HG03139 (cell line): ENCODE results near the gene PHF2.
A peak's percentile ranks its signal among the peaks of the same experiment; 100 is the strongest.

Experiments used
- ATAC-seq: cut with Tn5 transposase; IDR thresholded peaks from one replicate; pipeline ENCODE4 v1.9.1; 2021; ENCODE audit not compliant: unreplicated experiment

Gene PHF2

DNA sequence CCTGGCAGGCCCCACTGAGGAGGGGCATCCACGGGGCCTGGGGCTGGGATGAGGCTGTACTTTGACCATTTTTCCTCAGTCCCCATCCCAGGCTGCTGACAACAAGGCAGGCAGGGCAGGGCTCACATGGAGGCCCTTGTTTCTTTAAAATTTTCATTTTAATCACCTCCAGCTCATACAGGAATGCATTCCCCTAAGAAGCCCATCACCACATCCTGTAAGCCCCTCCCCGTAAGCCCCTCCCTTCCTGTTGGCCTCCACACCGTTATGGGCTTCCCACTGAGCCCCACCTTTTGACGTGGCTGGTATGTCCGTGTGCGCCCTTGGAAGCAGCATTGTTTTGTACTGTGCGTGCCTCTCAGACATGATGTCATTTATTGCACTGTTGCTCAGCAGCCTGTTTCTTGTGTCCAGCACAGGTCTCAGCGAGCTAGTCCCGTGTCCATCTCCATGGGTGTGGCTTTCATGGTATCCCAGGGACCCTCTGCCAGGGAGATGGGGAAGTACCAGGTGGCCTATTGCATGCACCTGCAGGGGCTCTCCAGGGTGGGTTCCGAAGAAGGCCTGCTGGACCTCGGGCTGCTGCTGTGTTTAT, 22.4 kb downstream of the PHF2 start:
- no peak for ATAC-seq

- no peak for ATAC-seq
Observed at GRCh38 chr9:93599571-93600403, 23.4 kb downstream of the PHF2 start.

DNA sequence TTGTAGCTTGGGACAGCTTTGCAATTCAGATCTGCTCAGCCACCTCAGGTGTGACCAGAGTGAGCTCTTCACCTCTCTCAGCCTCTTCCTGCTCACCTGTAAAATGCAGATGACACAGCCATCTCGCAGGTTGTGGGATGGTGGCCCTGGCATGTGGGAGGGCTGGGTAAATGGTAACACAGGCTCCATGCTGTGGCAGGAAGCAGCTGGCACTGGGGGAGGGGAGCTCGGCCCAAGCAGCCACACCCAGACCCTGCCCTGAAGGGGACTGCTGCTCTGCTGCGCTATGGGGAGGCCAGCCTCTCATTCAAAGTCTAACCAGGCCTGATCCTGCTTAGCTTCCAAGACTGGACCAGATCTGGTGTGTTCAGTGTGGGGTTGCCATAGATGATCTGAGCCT, 24.1 kb downstream of the PHF2 start:
- ATAC-seq = no peak

- ATAC-seq = no peak
Observed at GRCh38 chr9:93601063-93601462, 24.7 kb downstream of the PHF2 start.

DNA sequence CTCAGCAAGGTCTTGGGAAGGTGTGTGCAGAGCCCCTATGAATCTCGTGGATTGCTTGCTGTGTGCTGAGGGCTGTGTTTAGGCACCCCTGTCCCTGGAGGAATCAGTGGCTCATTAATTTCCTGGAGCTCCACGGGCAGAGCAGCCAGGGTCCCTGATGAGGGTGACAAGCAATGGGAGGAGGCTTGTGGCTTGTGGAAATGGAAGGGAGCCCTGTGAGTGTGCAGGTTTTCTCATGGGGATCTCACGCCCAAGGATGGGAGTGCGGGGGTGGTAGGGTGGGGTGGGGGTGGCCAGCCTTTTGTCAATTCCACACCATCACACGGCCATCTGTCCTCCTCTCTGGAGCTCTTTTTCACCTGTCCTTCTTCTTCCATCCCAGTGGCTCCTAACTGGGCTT, 25.3 kb downstream of the PHF2 start:
- ATAC-seq = no peak

- no peak for ATAC-seq
Observed at GRCh38 chr9:93603011-93603410, 26.6 kb downstream of the PHF2 start.

- no peak for ATAC-seq
Observed at GRCh38 chr9:93603906-93604326, 27.5 kb downstream of the PHF2 start.

GRCh38 chr9:93606187-93606586, 29.8 kb downstream of the PHF2 start:
- no peak for ATAC-seq

GRCh38 chr9:93610206-93610605, 33.8 kb downstream of the PHF2 start:
- ATAC-seq = no peak

GRCh38 chr9:93612052-93612795, 35.8 kb downstream of the PHF2 start:
- ATAC-seq = no peak

DNA sequence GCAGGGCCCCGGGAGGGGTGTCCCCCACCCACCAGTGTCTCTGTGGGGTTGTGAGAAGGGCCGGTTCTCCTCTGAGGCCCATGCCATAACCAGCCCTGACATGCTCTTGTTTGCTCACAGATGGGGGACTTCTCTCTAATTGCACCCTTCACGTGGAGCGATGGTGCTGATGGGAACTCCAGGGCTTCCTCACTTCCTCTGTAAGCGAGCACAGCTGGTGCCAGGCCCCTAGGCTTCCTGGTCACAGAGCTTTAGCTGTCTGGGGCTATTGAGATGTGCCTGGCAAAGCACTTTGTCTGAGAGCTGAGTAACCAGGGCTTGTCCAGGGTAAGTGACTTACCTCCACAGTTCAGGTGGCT, 36.4 kb downstream of the PHF2 start:
- peak; percentile 58 for ATAC-seq

DNA sequence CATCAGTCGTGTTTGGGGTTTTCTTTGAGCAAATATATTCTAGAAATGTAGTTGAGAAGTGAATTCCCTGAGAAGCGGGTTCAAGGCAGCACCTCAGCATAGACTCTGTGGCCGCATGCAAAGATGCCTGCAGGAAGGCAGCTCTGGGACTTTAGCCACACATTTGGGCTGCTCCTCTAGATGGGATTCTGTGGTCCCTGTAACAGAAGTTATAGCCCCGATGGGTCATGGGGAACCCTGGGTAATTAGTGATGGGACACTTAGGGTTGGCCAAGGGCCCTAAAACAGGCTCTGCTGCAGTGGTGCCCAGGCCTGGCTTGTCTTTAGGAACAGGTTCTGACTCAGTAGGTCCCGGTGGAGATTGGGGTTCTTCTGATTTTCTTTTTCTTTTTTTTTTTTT, 36.8 kb downstream of the PHF2 start:
- no peak for ATAC-seq

DNA sequence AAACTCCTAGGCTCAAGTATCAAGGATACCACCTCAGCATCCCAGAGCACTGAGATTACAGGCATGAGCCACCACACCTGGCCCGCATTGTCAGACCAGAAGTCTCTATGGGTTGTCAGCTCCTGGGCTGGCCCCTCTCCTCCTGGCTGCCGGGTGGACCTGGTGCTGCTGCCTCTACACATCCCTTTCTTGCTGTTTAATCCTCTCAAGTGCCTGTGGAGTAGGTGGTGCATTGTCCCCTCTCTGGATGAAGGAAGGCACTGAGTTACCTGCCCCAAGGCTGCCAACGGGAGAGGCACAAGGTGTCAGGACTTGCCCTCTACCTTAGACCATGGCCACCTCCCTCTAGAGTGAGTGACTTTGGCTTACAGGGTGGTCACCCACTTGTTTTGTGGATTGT, 37.4 kb downstream of the PHF2 start:
- no peak for ATAC-seq

DNA sequence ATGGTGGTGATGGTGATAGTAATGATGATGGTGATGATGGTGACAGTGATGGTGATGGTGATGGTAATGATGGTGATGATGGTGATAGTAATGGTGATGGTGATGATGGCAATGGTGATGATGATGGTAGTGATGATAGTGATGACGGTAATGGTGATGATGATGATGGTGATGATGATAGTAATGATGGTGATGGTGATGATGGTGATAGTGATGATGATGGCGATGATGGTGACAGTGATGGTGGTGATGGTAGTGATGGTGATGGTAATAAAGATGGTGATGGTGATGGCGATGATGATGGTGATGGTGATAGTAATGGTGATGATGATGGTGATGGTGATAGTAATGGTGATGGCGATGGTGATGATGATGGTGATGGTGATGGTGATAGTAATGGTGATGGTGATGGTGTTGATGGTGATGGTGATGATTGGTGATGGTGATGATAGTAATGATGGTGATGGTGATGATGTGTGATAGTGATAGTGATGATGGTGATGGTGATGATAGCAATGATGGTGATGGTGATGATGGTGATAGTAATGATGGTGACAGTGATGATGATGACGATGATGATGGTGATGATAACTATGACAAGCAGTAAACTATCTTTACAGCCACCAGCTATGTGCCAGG, 38.6 kb downstream of the PHF2 start:
- no peak for ATAC-seq

DNA sequence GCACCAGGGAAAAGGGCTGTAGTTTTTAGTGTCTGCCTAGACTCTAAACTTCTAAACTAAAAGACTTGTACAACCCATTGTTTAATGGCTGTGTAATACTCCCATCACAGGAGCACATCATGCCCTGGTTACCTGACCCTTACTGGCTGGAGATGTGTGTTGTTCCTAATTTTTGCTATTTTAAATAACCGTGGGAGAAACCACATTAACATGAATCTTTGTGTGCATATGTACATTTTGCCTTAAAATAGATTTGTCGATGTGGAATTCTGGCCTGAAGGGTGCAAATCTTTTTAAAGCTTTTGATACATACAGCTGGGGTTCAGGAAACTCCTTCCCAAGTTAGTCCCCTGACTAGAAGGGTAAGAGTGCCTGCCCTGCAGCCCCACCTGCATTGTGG, 39.7 kb downstream of the PHF2 start:
- ATAC-seq = no peak

- no peak for ATAC-seq
Observed at GRCh38 chr9:93617273-93617672, 40.9 kb downstream of the PHF2 start.

GRCh38 chr9:93619272-93619775, 42.9 kb downstream of the PHF2 start:
- no peak for ATAC-seq

DNA sequence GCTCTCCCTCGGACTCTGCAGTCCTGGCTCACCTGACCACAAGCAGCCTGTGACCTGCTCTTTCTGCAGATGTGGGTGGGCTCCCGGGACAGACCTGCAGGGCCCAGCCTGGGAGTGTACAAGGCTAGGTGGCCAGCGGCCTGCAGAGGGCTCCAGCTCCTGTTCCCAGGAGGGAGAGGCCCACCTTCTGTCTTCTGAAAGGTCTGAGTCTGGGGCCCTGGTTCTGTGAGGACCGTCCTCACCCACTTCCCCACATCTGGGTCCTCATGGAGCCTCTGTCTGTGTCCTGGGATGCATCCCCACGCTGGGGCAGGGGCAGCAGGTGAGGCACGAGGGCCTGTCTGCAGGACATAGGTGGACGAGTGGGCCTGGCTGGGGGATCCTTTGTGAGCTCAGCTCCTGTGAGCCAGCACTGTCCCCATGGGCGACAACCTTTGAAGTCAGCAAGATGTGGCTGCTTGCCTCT, 43.7 kb downstream of the PHF2 start:
- ATAC-seq = no peak

- no peak for ATAC-seq
Observed at GRCh38 chr9:93620881-93621820, 44.8 kb downstream of the PHF2 start.

DNA sequence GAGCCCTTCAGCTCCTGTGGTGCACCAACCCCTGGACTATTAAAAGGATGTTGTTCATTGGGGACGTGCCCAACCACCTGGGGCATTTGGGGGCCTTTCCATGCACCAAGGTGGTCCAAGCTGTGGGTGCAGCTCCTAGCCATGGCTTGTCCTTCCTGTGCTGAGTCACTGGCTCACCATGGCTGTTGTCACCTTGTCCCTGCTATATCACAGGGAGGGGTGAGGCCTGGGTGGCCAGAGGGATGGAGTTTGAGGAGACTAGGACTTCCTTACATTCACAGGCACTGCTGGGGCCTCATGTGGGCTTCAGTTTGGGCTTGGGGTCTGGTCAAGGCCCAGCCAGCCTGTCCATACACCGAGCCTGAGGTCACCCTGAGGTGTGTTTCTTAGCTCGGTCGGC, 45.5 kb downstream of the PHF2 start:
- ATAC-seq = no peak
